Body of pancreas (tissue), 4 donors: ENCODE data around the gene SLC7A1. TPM values are rescaled to one million over a fixed set of nuclear protein-coding genes. Genes with fewer than 3 reads are reported as not detected.

ENCODE experiments used
- ATAC-seq: fragments of 150-250 bp; one replicate; pipeline ENCODE4 v1.9.1; 2016
- DNase-seq, 4 donors: peaks; one replicate each; pipeline ENCODE4 v3.0.0-alpha.2; 2019
- H3K27ac ChIP-seq, 4 donors: fragments of 200-600 bp; sonication (generic); 1 replicate in 3 of 4; 2 replicates in 1 of 4; pipeline versions ENCODE4 v1.5.1 to v1.6.1; 2016 to 2019; ENCODE audit warnings: mild to moderate bottlenecking in 1 of 4, mixed read lengths in 1 of 4, moderate library complexity in 1 of 4
- H3K27me3 ChIP-seq, 2 donors: fragments of 200-600 bp; sonication (generic); one replicate each; pipeline ENCODE4 v1.6.0; 2016; ENCODE audit warnings: mild to moderate bottlenecking in 1 of 2
- H3K36me3 ChIP-seq, 2 donors: fragments of 200-600 bp; sonication (generic); replicated peaks in 1 of 2; 2 replicates each; pipeline ENCODE4 v1.5.1; 2016; ENCODE audit warnings: low read depth in 2 of 2; ENCODE audit not compliant: insufficient read depth in 1 of 2
- H3K4me1 ChIP-seq: fragments of 200-600 bp; sonication (generic); one replicate; pipeline ENCODE4 v1.6.0; 2016
- H3K4me3 ChIP-seq, 2 donors: fragments of 200-600 bp; sonication (generic); 1 replicate in 1 of 2; 2 replicates in 1 of 2; pipeline ENCODE4 v1.5.1; 2016 to 2019
- H3K9me3 ChIP-seq, 3 donors: fragments of 200-600 bp; sonication (generic); 1 replicate in 2 of 3; 2 replicates in 1 of 3; pipeline ENCODE4 v1.5.1; 2016
- POLR2A ChIP-seq, 3 donors: fragments of 450-650 bp; IDR thresholded peaks; one replicate each; pipeline ENCODE4 v1.6.1; 2016; ENCODE audit warnings: antibody characterized with exemption in 3 of 3, mild to moderate bottlenecking in 2 of 3
- WGBS, 2 donors: methylation state at CpG; one replicate each; pipeline ENCODE4 v1.1.5; 2017; 5-methylcytosine and 5-hydroxymethylcytosine counted together
- intact Hi-C: fragments of 100-400 bp; cut with DNase I; formaldehyde crosslinking; loops from one replicate; pipeline ENCODE4 v1.15.1; 2023
- total RNA-seq, 2 donors: library from RNA; depleted of rRNA; stranded (reverse); fragments of >200 nt; gene quantifications; one replicate each; pipeline ENCODE4 v1.1.0, GENCODE V29; 2016
- TF ChIP-seq, protein P1 (sequence below), 7 experiments: fragments of 450-650 bp in 4 of 7; fragments of 200-600 bp in 3 of 7; sonication (generic) in 3 of 7; IDR thresholded peaks; one replicate each; pipeline ENCODE4 v1.5.1; 2016 to 2019; ENCODE audit warnings: antibody characterized with exemption in 7 of 7

Gene SLC7A1
- total RNA-seq, 2 donors from 2014 or later: 15.3 to 30.3 TPM

DNA sequence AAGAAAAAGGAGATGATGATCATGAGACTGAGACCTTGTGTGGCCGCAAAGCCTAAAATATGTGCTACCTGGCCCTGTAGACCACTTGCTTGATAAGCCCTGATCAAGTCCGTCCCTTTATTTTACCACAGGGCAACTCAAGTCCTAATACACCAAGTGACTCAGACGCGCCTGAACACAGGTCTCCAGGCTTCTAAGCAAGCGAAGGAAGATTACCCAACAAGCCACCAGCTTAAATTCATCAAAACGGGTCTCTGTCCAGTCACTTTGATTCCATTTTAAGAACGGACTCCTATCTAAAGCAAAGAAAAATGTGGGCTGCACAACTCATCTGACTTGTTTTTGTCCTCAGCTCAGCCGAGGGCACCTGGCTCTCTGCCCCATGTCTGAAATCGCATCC is 26.8 kb downstream of the SLC7A1 start:
- 67 to 78% methylated on average over 9 of the region's 9 CpGs for WGBS, 2 donors
- Histone ChIP-seq H3K36me3 (no peaks in the 10 kb centered on the region), H3K4me1 (peaks cover 49% of the 10 kb centered on the region), H3K27me3 (no peaks in the 10 kb centered on the region), H3K4me3 (no peak overlapping the region), H3K9me3 (no peaks in the 10 kb centered on the region), H3K27ac (no peak overlapping the region)
- DNase-seq (no peak), ATAC-seq (no peak)
- intact Hi-C loops: no loop called here
- TF ChIP-seq, protein P1, sequence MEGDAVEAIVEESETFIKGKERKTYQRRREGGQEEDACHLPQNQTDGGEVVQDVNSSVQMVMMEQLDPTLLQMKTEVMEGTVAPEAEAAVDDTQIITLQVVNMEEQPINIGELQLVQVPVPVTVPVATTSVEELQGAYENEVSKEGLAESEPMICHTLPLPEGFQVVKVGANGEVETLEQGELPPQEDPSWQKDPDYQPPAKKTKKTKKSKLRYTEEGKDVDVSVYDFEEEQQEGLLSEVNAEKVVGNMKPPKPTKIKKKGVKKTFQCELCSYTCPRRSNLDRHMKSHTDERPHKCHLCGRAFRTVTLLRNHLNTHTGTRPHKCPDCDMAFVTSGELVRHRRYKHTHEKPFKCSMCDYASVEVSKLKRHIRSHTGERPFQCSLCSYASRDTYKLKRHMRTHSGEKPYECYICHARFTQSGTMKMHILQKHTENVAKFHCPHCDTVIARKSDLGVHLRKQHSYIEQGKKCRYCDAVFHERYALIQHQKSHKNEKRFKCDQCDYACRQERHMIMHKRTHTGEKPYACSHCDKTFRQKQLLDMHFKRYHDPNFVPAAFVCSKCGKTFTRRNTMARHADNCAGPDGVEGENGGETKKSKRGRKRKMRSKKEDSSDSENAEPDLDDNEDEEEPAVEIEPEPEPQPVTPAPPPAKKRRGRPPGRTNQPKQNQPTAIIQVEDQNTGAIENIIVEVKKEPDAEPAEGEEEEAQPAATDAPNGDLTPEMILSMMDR (IDR thresholded peaks at IDR 0.05): no peak
- TF ChIP-seq POLR2A (IDR thresholded peaks at IDR 0.05): no peak

DNA sequence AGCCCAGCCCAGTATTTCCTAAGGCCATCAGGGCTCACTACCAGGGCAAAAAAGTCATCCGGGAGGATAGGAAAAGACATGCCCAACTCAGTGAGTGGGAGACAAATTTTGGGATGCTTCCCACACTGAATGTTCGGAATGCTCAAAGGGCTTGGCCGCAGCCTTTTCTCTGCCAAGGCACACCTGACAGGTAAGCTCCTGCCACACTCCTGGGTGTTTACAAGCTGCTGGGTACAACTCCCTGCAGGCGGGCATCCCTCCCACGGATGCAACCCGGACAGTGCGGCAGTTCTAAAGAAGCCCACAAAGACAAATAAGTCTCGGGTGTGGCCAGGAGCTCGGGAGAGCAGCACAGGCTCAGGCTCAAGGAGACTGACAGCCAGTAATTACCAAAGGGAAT is 28.1 kb downstream of the SLC7A1 start:
- Histone ChIP-seq H3K27ac (no peak overlapping the region), H3K27me3 (no peaks in the 10 kb centered on the region), H3K9me3 (no peaks in the 10 kb centered on the region), H3K4me1 (peaks cover 35% of the 10 kb centered on the region), H3K4me3 (no peak overlapping the region), H3K36me3 (no peaks in the 10 kb centered on the region)
- intact Hi-C loops: no loop called here
- TF ChIP-seq, protein P1 (IDR thresholded peaks at IDR 0.05): no peak
- TF ChIP-seq POLR2A (IDR thresholded peaks at IDR 0.05): no peak
- ATAC-seq (no peak), DNase-seq (no peak)
- 84% methylated on average over 8 to 9 of the region's 9 CpGs for WGBS, 2 donors

DNA sequence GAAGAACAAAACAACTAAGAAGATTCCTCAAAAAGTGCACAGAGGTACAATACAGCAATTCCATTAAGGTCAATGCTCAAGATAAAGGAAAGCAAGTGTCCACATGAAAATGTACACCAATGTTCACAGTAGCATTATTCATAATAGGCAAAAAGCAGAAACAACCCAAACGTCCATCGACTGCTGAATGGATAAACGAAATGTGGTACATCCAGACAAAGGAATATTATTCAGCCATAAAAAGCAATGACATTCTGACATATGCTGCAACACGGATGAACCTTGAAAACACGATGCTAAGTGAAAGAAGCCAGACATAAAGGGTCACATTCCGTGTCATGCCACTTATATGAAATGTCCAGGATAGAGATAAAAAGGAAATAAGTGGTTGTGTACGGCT is 29.3 kb downstream of the SLC7A1 start:
- no peaks in the 10 kb centered on the region for H3K27me3 ChIP-seq
- ATAC-seq: no peak
- H3K4me1 ChIP-seq: peaks cover 33% of the 10 kb centered on the region
- no peak for DNase-seq
- intact Hi-C loops: no loop called here
- 91 to 92% methylated on average over 7 of the region's 7 CpGs for WGBS, 2 donors
- H3K36me3 ChIP-seq: no peaks in the 10 kb centered on the region
- TF ChIP-seq, protein P1 (IDR thresholded peaks at IDR 0.05): no peak
- TF ChIP-seq POLR2A (IDR thresholded peaks at IDR 0.05): no peak
- H3K27ac ChIP-seq: no peak overlapping the region
- no peak overlapping the region for H3K4me3 ChIP-seq
- H3K9me3 ChIP-seq: no peaks in the 10 kb centered on the region

DNA sequence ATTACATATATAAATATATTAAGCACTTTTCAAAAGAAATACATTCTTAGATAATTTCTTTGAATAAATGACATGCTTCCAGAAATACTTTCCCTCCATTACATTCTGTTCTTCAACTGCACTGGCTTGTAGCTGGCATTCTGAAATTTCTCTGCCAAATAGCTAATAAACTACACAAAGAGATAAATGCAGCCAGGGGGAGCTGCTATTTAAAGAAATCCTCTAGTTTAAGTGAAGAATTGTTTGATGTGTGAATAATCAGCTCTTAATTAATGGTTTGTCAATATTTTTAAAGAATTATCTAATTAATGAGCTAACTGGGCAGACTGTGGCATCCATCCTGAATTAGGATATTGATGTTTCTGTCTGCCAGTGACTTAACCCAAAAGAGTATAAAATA is 30.7 kb downstream of the SLC7A1 start:
- Histone ChIP-seq H3K27me3 (no peaks in the 10 kb centered on the region), H3K4me3 (no peak overlapping the region), H3K9me3 (no peaks in the 10 kb centered on the region), H3K4me1 (peaks cover 25% of the 10 kb centered on the region), H3K27ac (no peak overlapping the region), H3K36me3 (no peaks in the 10 kb centered on the region)
- ATAC-seq: no peak
- no peak for DNase-seq
- intact Hi-C loops: no loop called here
- TF ChIP-seq, protein P1 (IDR thresholded peaks at IDR 0.05): peak in 3 of 7 experiments; percentile 16 to 29 (median 23)
- TF ChIP-seq POLR2A (IDR thresholded peaks at IDR 0.05): no peak

DNA sequence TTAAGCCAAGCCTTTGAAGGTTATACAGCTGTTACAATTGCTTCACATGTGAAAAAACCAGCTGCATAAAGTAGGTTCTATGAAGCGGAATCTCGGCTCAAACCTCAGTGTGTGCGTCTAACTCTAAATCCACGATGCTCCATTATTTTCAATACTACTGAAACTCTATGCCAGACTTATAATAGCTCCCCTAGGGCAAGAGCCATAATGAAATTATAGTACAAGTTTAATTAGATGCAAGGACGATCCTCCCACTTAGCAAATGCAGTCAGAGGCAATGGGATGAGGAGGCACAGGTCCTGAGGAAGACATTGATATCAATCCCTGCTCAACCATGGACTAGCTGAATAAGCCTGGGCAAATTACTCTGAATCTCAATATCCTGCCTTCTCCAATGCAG is 31.1 kb downstream of the SLC7A1 start:
- TF ChIP-seq, protein P1 (IDR thresholded peaks at IDR 0.05): no peak
- no peaks in the 10 kb centered on the region for H3K27me3 ChIP-seq
- no peak overlapping the region for H3K4me3 ChIP-seq
- WGBS, 2 donors: 41 to 55% methylated on average over 5 of the region's 5 CpGs
- DNase-seq: no peak
- H3K27ac ChIP-seq: no peak overlapping the region
- no peaks in the 10 kb centered on the region for H3K36me3 ChIP-seq
- ATAC-seq: no peak
- H3K4me1 ChIP-seq: peaks cover 21% of the 10 kb centered on the region
- H3K9me3 ChIP-seq: no peaks in the 10 kb centered on the region
- intact Hi-C loops: no loop called here
